Tibial nerve (tissue), 3 donors: ENCODE data around the gene COL6A5.

Source experiments
- POLR2A ChIP-seq, 2 donors: fragments of 450-650 bp; IDR thresholded peaks; one replicate each; pipeline ENCODE4 v1.6.1; 2017; ENCODE audit warnings: antibody characterized with exemption in 2 of 2, mild to moderate bottlenecking in 2 of 2, moderate library complexity in 2 of 2
- TF ChIP-seq, protein P1 (sequence below), 5 experiments: fragments of 200-600 bp in 3 of 5; fragments of 450-650 bp in 2 of 5; sonication (generic) in 3 of 5; IDR thresholded peaks; one replicate each; pipeline ENCODE4 v1.5.1; 2016 to 2019; ENCODE audit warnings: antibody characterized with exemption in 5 of 5, mild to moderate bottlenecking in 3 of 5, moderate library complexity in 2 of 5

- no peak for TF ChIP-seq POLR2A (IDR thresholded peaks at IDR 0.05)
- TF ChIP-seq, protein P1, sequence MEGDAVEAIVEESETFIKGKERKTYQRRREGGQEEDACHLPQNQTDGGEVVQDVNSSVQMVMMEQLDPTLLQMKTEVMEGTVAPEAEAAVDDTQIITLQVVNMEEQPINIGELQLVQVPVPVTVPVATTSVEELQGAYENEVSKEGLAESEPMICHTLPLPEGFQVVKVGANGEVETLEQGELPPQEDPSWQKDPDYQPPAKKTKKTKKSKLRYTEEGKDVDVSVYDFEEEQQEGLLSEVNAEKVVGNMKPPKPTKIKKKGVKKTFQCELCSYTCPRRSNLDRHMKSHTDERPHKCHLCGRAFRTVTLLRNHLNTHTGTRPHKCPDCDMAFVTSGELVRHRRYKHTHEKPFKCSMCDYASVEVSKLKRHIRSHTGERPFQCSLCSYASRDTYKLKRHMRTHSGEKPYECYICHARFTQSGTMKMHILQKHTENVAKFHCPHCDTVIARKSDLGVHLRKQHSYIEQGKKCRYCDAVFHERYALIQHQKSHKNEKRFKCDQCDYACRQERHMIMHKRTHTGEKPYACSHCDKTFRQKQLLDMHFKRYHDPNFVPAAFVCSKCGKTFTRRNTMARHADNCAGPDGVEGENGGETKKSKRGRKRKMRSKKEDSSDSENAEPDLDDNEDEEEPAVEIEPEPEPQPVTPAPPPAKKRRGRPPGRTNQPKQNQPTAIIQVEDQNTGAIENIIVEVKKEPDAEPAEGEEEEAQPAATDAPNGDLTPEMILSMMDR (IDR thresholded peaks at IDR 0.05): no peak
Measured at GRCh38 chr3:130380398-130380797, 34.9 kb downstream of the COL6A5 start.
